Testis (tissue), 2 donors: ENCODE results near the gene HNRNPA1L2.

ENCODE experiments used
- POLR2A ChIP-seq: fragments of 450-650 bp; IDR thresholded peaks from one replicate; pipeline ENCODE4 v1.6.1; 2017; ENCODE audit warnings: antibody characterized with exemption, mild to moderate bottlenecking, moderate library complexity
- TF ChIP-seq, protein P1 (sequence below), 3 experiments: fragments of 450-650 bp in 2 of 3; fragments of 200-600 bp in 1 of 3; sonication (generic) in 1 of 3; IDR thresholded peaks; one replicate each; pipeline ENCODE4 v1.5.1; 2016 to 2019; ENCODE audit warnings: antibody characterized with exemption in 3 of 3, mild to moderate bottlenecking in 2 of 3, moderate library complexity in 1 of 3

DNA sequence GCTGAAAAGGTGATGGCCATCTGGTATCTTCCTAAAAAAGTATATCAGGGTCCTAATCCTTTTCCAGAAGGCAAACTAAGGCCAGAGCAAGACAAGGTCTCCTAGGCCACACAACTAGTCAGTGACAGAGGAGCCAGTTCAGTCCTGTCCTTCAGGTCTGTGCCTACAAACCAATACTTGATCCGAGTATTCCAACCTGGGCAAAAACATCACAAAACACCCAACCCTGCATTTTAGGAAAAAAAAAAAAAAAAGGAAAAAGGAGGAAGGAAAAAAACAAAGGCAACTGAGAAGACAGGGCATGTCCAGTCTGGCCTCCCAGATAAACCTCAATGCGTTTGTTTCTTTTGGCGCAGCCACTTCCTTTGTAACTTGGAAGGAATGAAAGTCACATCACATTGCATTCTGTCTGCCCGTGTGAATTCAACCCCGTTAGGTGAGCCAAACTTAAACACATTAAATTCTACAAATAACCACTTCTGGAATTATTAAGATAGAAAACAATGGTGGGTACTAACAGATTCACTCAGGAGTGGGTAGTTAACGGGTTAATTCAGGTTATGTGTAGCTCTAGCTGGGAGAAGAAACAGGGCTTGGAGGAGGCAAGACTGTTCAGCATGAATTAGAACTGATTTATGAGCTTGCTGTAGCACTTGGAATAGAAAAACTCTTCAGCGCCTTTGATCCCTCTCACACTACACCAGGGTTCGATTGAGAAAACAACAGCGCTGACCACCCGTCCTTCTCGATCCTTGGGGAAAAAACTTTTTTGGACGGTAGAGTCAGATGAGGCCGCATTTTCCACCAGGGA, 43.0 kb upstream of the HNRNPA1L2 start:
- TF ChIP-seq, protein P1, sequence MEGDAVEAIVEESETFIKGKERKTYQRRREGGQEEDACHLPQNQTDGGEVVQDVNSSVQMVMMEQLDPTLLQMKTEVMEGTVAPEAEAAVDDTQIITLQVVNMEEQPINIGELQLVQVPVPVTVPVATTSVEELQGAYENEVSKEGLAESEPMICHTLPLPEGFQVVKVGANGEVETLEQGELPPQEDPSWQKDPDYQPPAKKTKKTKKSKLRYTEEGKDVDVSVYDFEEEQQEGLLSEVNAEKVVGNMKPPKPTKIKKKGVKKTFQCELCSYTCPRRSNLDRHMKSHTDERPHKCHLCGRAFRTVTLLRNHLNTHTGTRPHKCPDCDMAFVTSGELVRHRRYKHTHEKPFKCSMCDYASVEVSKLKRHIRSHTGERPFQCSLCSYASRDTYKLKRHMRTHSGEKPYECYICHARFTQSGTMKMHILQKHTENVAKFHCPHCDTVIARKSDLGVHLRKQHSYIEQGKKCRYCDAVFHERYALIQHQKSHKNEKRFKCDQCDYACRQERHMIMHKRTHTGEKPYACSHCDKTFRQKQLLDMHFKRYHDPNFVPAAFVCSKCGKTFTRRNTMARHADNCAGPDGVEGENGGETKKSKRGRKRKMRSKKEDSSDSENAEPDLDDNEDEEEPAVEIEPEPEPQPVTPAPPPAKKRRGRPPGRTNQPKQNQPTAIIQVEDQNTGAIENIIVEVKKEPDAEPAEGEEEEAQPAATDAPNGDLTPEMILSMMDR (IDR thresholded peaks at IDR 0.05), result no peak
- no peak for TF ChIP-seq POLR2A
